ENCODE data around the gene SEPTIN7.

DNA sequence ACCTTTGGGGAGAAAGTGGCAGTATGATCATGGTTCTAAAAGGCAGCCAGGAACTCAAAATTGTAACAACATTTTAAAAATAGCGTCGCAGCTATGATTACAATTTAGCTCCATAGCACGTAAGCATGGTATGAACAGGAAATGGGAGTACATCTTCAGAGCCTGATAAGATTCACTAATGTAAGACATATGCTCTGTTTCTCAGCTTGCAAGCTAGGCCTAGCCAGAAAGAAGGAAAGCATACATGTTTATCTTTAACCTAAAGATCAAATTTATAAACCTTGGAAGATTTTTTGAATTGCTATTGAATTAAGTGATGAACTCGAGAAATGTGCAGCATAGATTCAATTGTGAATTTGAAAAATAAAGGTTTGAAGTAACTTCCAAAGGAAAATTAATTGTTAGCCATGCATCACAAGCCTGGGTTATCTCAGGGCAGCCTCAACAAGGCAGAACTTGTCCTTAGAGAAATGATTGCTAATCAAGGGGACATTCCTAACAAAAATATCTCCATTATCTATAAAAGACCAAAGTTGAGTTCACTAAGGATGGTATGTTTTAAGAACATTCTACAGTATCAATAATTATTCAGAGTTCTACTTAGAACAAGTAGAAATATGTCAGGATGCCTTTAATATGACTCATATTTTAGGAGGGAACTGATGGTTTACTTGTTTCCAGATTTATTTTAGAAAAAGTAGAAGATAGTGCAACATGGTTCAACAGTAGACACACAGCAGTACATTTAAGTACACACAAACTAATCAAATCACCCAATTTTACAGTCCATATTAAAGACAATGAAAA lies 38.8 kb upstream of the SEPTIN7 start:
- TF ChIP-seq GABPB1 (CRISPR knock-in tag; IDR thresholded peaks at IDR 0.05) (no peak), NR2C2 (CRISPR knock-in tag; IDR thresholded peaks at IDR 0.05) (no peak)
- TF ChIP-seq, protein P1, sequence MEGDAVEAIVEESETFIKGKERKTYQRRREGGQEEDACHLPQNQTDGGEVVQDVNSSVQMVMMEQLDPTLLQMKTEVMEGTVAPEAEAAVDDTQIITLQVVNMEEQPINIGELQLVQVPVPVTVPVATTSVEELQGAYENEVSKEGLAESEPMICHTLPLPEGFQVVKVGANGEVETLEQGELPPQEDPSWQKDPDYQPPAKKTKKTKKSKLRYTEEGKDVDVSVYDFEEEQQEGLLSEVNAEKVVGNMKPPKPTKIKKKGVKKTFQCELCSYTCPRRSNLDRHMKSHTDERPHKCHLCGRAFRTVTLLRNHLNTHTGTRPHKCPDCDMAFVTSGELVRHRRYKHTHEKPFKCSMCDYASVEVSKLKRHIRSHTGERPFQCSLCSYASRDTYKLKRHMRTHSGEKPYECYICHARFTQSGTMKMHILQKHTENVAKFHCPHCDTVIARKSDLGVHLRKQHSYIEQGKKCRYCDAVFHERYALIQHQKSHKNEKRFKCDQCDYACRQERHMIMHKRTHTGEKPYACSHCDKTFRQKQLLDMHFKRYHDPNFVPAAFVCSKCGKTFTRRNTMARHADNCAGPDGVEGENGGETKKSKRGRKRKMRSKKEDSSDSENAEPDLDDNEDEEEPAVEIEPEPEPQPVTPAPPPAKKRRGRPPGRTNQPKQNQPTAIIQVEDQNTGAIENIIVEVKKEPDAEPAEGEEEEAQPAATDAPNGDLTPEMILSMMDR (IDR thresholded peaks at IDR 0.05): no peak
- TF ChIP-seq, protein P2, sequence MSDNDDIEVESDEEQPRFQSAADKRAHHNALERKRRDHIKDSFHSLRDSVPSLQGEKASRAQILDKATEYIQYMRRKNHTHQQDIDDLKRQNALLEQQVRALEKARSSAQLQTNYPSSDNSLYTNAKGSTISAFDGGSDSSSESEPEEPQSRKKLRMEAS (CRISPR knock-in tag; IDR thresholded peaks at IDR 0.05): no peak
